IMR-90 (cell line): ENCODE measurements around the gene KIF13A. TPM values are rescaled to one million over a fixed set of nuclear protein-coding genes. Genes with fewer than 3 reads are reported as not detected.

Experiments used
- ATAC-seq: fragments of 200-7000 bp; cut with Tn5 transposase; 2 replicates; pipeline ENCODE4 v1.9.1; 2020; ENCODE audit warnings: low read depth, mild to moderate bottlenecking, moderate library complexity
- BruUV-seq: library from RNA; stranded (reverse); fragments of 400-500 nt; replicated peaks from 2 replicates; lab custom pipeline; 2021; lab: Mats Ljungman, UMichigan
- CTCF ChIA-PET: fragments of 300-600 bp; formaldehyde crosslinking; extraction: SDS; loops from one replicate; lab custom pipeline; 2021; ENCODE audit warnings: antibody characterized with exemption; lab: Yijun Ruan, JAX
- POLR2A ChIA-PET: fragments of 300-600 bp; sonication (Branson Sonifier 250); formaldehyde crosslinking; loops from one replicate; lab custom pipeline; 2022; ENCODE audit warnings: antibody characterized with exemption; ENCODE audit not compliant: unreplicated experiment; lab: Charles Lee
- DNase-seq: peaks from one replicate; pipeline ENCODE4 v3.0.0; 2013
- H2AFZ ChIP-seq: replicated peaks from 2 replicates; pipeline ENCODE3; 2013; ENCODE audit warnings: low read length, mild to moderate bottlenecking; ENCODE audit not compliant: poor library complexity
- H2AK5ac ChIP-seq: 2 replicates; pipeline ENCODE4 v1.6.1; 2013; ENCODE audit warnings: low read depth, low read length, inconsistent platforms
- H2AK9ac ChIP-seq: replicated peaks from 2 replicates; pipeline ENCODE3; 2013; ENCODE audit warnings: mild to moderate bottlenecking, low read depth, low read length, moderate library complexity; ENCODE audit not compliant: poor library complexity
- H2BK120ac ChIP-seq: 2 replicates; pipeline ENCODE4 v1.6.1; 2013; ENCODE audit warnings: low read depth, low read length, inconsistent platforms
- H2BK15ac ChIP-seq: 3 replicates; pipeline ENCODE4 v1.6.1; 2013; ENCODE audit warnings: low read depth, low read length, inconsistent platforms
- H2BK20ac ChIP-seq: 2 replicates; pipeline ENCODE4 v1.6.1; 2013; ENCODE audit warnings: low read depth, mild to moderate bottlenecking, inconsistent platforms, low read length, moderate library complexity
- H2BK5ac ChIP-seq: 2 replicates; pipeline ENCODE4 v1.6.1; 2013; ENCODE audit warnings: mild to moderate bottlenecking, low read depth, low read length, inconsistent platforms; ENCODE audit not compliant: poor library complexity, severe bottlenecking
- H3K14ac ChIP-seq: replicated peaks from 2 replicates; pipeline ENCODE4 v1.6.1; 2013; ENCODE audit warnings: low read depth, low read length, inconsistent platforms
- H3K18ac ChIP-seq: 2 replicates; pipeline ENCODE4 v1.6.1; 2013; ENCODE audit warnings: low read depth, low read length, control low read depth
- H3K23ac ChIP-seq: 2 replicates; pipeline ENCODE4 v1.6.1; 2013; ENCODE audit warnings: low read depth, low read length, inconsistent platforms
- H3K27ac ChIP-seq: 2 replicates; pipeline ENCODE4 v1.5.1; 2013; ENCODE audit warnings: mild to moderate bottlenecking, control low read depth, low read length; ENCODE audit not compliant: insufficient read depth
- H3K27me3 ChIP-seq: 2 replicates; pipeline ENCODE4 v1.6.1; 2013; ENCODE audit warnings: low read length; ENCODE audit not compliant: control insufficient read depth, insufficient read depth
- H3K36me3 ChIP-seq: 2 replicates; pipeline ENCODE4 v1.6.1; 2013; ENCODE audit warnings: low read length, mixed read lengths; ENCODE audit not compliant: control insufficient read depth, insufficient read depth
- H3K4ac ChIP-seq: 2 replicates; pipeline ENCODE4 v1.6.1; 2013; ENCODE audit warnings: low read depth, low read length, inconsistent platforms
- H3K4me1 ChIP-seq: 2 replicates; pipeline ENCODE4 v1.6.1; 2013; ENCODE audit warnings: low read length, mixed read lengths; ENCODE audit not compliant: control insufficient read depth, insufficient read depth
- H3K4me2 ChIP-seq: 2 replicates; pipeline ENCODE4 v1.6.1; 2013; ENCODE audit warnings: low read depth, mild to moderate bottlenecking, control low read depth, low read length, moderate library complexity
- H3K4me3 ChIP-seq: 2 replicates; pipeline ENCODE4 v1.5.1; 2013; ENCODE audit warnings: low read depth, mild to moderate bottlenecking, control low read depth, low read length, moderate library complexity; ENCODE audit not compliant: insufficient read depth
- H3K56ac ChIP-seq: 2 replicates; pipeline ENCODE4 v1.6.1; 2013; ENCODE audit warnings: low read length, inconsistent platforms; ENCODE audit not compliant: insufficient read depth; ENCODE audit errors: extremely low read depth
- H3K79me1 ChIP-seq, 2 experiments: 2 replicates each; pipeline ENCODE4 v1.6.1; 2013; ENCODE audit warnings: low read length in 2 of 2, inconsistent platforms in 1 of 2, low read depth in 1 of 2
- H3K9ac ChIP-seq: 2 replicates; pipeline ENCODE4 v1.6.1; 2013; ENCODE audit warnings: low read depth, low read length, control low read depth
- H3K9me1 ChIP-seq: 2 replicates; pipeline ENCODE4 v1.6.1; 2013; ENCODE audit warnings: low read length, inconsistent platforms; ENCODE audit not compliant: insufficient read depth
- H3K9me3 ChIP-seq: 2 replicates; pipeline ENCODE4 v1.6.1; 2013; ENCODE audit warnings: low read length; ENCODE audit not compliant: control insufficient read depth, insufficient read depth
- H4K20me1 ChIP-seq: 2 replicates; pipeline ENCODE4 v1.6.1; 2013; ENCODE audit warnings: low read length, inconsistent platforms; ENCODE audit not compliant: insufficient read depth
- H4K5ac ChIP-seq: 2 replicates; pipeline ENCODE4 v1.6.1; 2013; ENCODE audit warnings: mild to moderate bottlenecking, low read depth, low read length, control low read depth
- H4K8ac ChIP-seq, 2 experiments: 2 replicates each; pipeline ENCODE4 v1.6.1; 2013; ENCODE audit warnings: low read depth in 2 of 2, low read length in 2 of 2, control low read depth in 1 of 2, inconsistent platforms in 1 of 2
- H4K91ac ChIP-seq: 2 replicates; pipeline ENCODE4 v1.6.1; 2013; ENCODE audit warnings: low read depth, low read length, inconsistent platforms; ENCODE audit not compliant: insufficient read depth
- BHLHE40 ChIP-seq: fragments of 150-350 bp; IDR thresholded peaks from 2 replicates; pipeline ENCODE4 v1.6.1; 2016; ENCODE audit warnings: mild to moderate bottlenecking, low read depth, low read length
- CEBPB ChIP-seq: IDR thresholded peaks from 2 replicates; pipeline ENCODE4 v1.6.1; 2012; ENCODE audit warnings: low read depth, low read length, improper control_type of control experiment
- CHD1 ChIP-seq: IDR thresholded peaks from 2 replicates; pipeline ENCODE4 v1.6.1; 2012; ENCODE audit warnings: low read depth, low read length, improper control_type of control experiment
- CTCF ChIP-seq: conservative IDR thresholded peaks from 2 replicates; pipeline ENCODE4 v1.5.1; 2012; ENCODE audit warnings: mild to moderate bottlenecking, low read depth, low read length, improper control_type of control experiment
- ELK1 ChIP-seq: fragments of 150-350 bp; IDR thresholded peaks from 2 replicates; pipeline ENCODE4 v1.6.1; 2016; ENCODE audit warnings: low read depth, mild to moderate bottlenecking, low read length, moderate library complexity, borderline replicate concordance
- FOS ChIP-seq: fragments of 150-350 bp; IDR thresholded peaks from 2 replicates; pipeline ENCODE4 v1.6.1; 2016; ENCODE audit warnings: low read depth, low read length
- MAFK ChIP-seq: IDR thresholded peaks from 2 replicates; pipeline ENCODE4 v1.6.1; 2012; ENCODE audit warnings: low read depth, low read length, improper control_type of control experiment
- MXI1 ChIP-seq: IDR thresholded peaks from 2 replicates; pipeline ENCODE4 v1.6.1; 2012; ENCODE audit warnings: low read depth, mild to moderate bottlenecking, low read length, moderate library complexity, borderline replicate concordance
- NFE2L2 ChIP-seq: fragments of 150-350 bp; IDR thresholded peaks from 2 replicates; pipeline ENCODE4 v1.6.1; 2016; ENCODE audit warnings: low read depth, mild to moderate bottlenecking, low read length
- POLR2A ChIP-seq: IDR thresholded peaks from 2 replicates; pipeline ENCODE4 v1.6.1; 2012; ENCODE audit warnings: mild to moderate bottlenecking, low read depth, low read length
- RAD21 ChIP-seq: IDR thresholded peaks from 2 replicates; pipeline ENCODE4 v1.6.1; 2012; ENCODE audit warnings: low read length, improper control_type of control experiment
- RCOR1 ChIP-seq: IDR thresholded peaks from 2 replicates; pipeline ENCODE4 v1.6.1; 2012; ENCODE audit warnings: mild to moderate bottlenecking, low read length, improper control_type of control experiment; ENCODE audit not compliant: insufficient replicate concordance
- RFX5 ChIP-seq: IDR thresholded peaks from 2 replicates; pipeline ENCODE4 v1.8.0; 2012; ENCODE audit warnings: low read depth, mild to moderate bottlenecking, low read length, moderate library complexity
- SMC3 ChIP-seq: fragments of 150-350 bp; IDR thresholded peaks from 2 replicates; pipeline ENCODE4 v1.6.1; 2016; ENCODE audit warnings: low read depth, mild to moderate bottlenecking, antibody characterized with exemption, low read length, moderate library complexity
- USF2 ChIP-seq: fragments of 150-350 bp; IDR thresholded peaks from 2 replicates; pipeline ENCODE4 v1.6.1; 2017; ENCODE audit warnings: mild to moderate bottlenecking, antibody characterized with exemption, low read length, low read depth
- WGBS, 2 experiments: methylation state at CpG; one replicate each; pipeline versions ENCODE4 v1.1.5 to v1.1.7; 2013; ENCODE audit warnings: missing lambda C conversion rate in 2 of 2; ENCODE audit not compliant: insufficient read length in 1 of 2; ENCODE audit errors: extremely low coverage in 2 of 2; 5-methylcytosine and 5-hydroxymethylcytosine counted together
- dilution Hi-C: fragments of 300-500 bp; cut with HindIII; formaldehyde crosslinking; loops from one replicate; pipeline ENCODE4 v1.14.3; 2018; ENCODE audit warnings: low sequenced_read_pairs; ENCODE audit not compliant: unreplicated experiment
- in situ Hi-C: fragments of 300-500 bp; cut with MboI; formaldehyde crosslinking; loops from 3 replicates; pipeline ENCODE4 v1.14.3; 2019; ENCODE audit warnings: low sequenced_read_pairs, inconsistent platforms, mixed read lengths
- intact Hi-C: fragments of 100-400 bp; cut with micrococcal nuclease; formaldehyde crosslinking; loops from 2 replicates; pipeline ENCODE4 v1.10.0; 2022
- polyA plus RNA-seq, 3 experiments: library from polyadenylated mRNA; depleted of rRNA; stranded (reverse); fragments of >200 nt; gene quantifications; 2 replicates each; pipeline ENCODE4 v1.2.3, GENCODE V29; 2012; ENCODE audit warnings: low replicate concordance in 1 of 3
- total RNA-seq: library from RNA; depleted of rRNA; stranded (reverse); fragments of >200 nt; gene quantifications from 2 replicates; pipeline ENCODE4 v1.2.3, GENCODE V29; 2012

The KIF13A gene
- total and polyA plus RNA-seq, 2 of the 4 experiments (the other 2 are of a cell fraction) = 23.3 to 51.8 TPM

- Histone ChIP-seq H4K91ac (no peak overlapping the region), H4K5ac (no peak overlapping the region), H4K20me1 (no peaks in the 10 kb centered on the region), H2AFZ (no peak overlapping the region), H3K9ac (no peak overlapping the region), H3K4me2 (no peak overlapping the region), H3K27ac (no peak overlapping the region), H2BK120ac (no peak overlapping the region), H3K9me3 (peaks cover 30% of the 10 kb centered on the region), H3K36me3 (peaks cover 20% of the 10 kb centered on the region), H3K23ac (no peak overlapping the region), H2BK5ac (no peak overlapping the region), H3K14ac (no peak overlapping the region), H2AK9ac (no peak overlapping the region), H3K27me3 (no peaks in the 10 kb centered on the region), H3K4ac (no peak overlapping the region), H3K4me1 (no peaks in the 10 kb centered on the region), H3K56ac (no peak overlapping the region), H2BK20ac (no peak overlapping the region), H4K8ac (no peak overlapping the region), H2AK5ac (no peak overlapping the region), H2BK15ac (no peak overlapping the region), H3K18ac (no peak overlapping the region), H3K9me1 (peaks cover 5% of the 10 kb centered on the region; the same call in 1 of the 2 replicates), H3K79me1 (peaks cover 7 to 43% of the 10 kb centered on the region in 2 experiments; a peak in 3 of 4 replicates), H3K4me3 (no peak overlapping the region)
- ChIA-PET POLR2A (no interaction called here), CTCF (no interaction called here)
- no TSS peak for BruUV-seq
- TF ChIP-seq MAFK (no peak), BHLHE40 (no peak), CTCF (no peak), RCOR1 (no peak), ELK1 (no peak), CEBPB (no peak), NFE2L2 (no peak), POLR2A (no peak), MXI1 (no peak), FOS (no peak), RFX5 (no peak), USF2 (no peak), CHD1 (no peak), RAD21 (no peak), SMC3 (no peak)
- no CpG with 5 or more reads among the region's 3 CpGs for WGBS, 2 experiments
- dilution Hi-C loops (no loop called here), intact Hi-C loops (no loop called here), in situ Hi-C loops (no loop called here)
- ATAC-seq (no peak), DNase-seq (no peak)
These were observed 95.2 kb downstream of the KIF13A start for GRCh38 chr6:17892097-17892686.
